ENCODE measurements around the gene HAPLN3. TPM values are rescaled to one million over a fixed set of nuclear protein-coding genes. Genes with fewer than 3 reads are reported as not detected.
"Not testable (repeated sequence)": the region's sequence is repeated elsewhere in the genome, so short reads cannot be mapped to it uniquely, and the experiment has no call there.

The HAPLN3 gene, protein sequence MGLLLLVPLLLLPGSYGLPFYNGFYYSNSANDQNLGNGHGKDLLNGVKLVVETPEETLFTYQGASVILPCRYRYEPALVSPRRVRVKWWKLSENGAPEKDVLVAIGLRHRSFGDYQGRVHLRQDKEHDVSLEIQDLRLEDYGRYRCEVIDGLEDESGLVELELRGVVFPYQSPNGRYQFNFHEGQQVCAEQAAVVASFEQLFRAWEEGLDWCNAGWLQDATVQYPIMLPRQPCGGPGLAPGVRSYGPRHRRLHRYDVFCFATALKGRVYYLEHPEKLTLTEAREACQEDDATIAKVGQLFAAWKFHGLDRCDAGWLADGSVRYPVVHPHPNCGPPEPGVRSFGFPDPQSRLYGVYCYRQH
- total RNA-seq (2021; fragmentation: NEBNext Ultra II Directional; extraction: Animal tissue kit (Norgen Biotek cat#: 25700)), result 10 to 100 TPM in 5 of 6 experiments, 1 to 10 TPM in 1; 7.8 to 17.1 (median 16.5) TPM
- long read RNA-seq, partial matches to known transcripts, result 1 of 3 reads
- long read RNA-seq, other reads (novel, unspliced or antisense), result 0 of 3 reads

DNA sequence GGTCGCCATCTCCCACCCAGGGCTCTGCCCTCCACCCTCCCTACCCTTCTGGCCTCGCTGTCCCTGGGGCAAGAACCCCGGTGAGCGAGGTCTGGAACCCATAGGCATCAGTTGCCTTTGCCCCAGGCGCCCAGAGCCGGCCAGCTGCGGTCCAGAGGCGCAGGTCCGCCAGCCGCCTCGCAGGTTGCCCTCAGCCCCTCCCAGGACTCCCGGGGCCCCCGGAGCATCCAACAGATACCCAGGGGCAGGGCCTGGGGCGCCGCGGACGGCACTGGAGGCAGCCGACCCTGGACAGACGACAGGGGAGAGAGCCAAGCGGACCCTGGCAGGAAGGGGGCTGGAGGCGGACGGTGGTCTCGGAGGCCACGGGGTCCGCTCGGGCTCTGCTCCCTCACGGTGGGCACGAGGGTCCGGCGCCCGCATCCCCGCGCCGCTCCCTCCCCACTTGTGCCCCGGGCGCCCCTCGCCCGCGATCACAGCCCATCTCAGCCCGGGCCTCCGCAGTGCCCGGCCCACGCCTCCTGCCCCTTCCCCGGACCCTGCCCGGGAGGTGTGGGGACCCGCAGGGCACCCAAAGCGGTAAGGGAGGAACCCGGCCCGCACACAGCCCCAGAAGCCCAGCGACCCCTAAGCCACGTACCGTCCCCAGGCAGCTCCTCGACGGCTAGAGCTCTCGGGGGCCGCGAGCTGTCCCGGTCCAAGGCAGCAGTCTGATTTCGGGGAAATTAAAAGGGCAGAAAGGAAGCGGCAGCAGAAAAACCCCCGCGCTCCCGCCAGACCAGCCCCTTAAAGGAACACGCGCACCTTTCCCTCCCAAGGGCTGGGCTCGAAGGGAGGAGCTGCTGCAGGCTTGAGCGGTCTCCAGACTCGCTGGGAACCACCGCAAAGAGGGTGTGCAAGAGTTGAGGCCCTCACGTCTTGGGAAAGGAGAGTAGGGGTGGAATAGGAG, at the start of gene HAPLN3:
HAPLN3 (minus strand) TSS at position 726 of the 949 bp plus-strand sequence. CDS start 8,246 bp downstream, outside the sequence.
- H3K27ac Mint-ChIP-seq, result 0 out of 2 replicates have a peak within 1 kb of the TSS, but pooled peaks have one; percentile 2
- peaks cover 6% of the 10 kb centered on the region; the same call in 1 of the 2 replicates for H3K36me3 Mint-ChIP-seq (ENCODE audit: low read depth)
- no peaks in the 10 kb centered on the region for H3K9me3 Mint-ChIP-seq
- peaks cover 33% of the 10 kb centered on the region for H3K4me1 Mint-ChIP-seq (ENCODE audit: low read depth)
- H3K4me3 Mint-ChIP-seq, result peak within 1 kb of the TSS; percentile 72
- TF ChIP-seq, protein P1, sequence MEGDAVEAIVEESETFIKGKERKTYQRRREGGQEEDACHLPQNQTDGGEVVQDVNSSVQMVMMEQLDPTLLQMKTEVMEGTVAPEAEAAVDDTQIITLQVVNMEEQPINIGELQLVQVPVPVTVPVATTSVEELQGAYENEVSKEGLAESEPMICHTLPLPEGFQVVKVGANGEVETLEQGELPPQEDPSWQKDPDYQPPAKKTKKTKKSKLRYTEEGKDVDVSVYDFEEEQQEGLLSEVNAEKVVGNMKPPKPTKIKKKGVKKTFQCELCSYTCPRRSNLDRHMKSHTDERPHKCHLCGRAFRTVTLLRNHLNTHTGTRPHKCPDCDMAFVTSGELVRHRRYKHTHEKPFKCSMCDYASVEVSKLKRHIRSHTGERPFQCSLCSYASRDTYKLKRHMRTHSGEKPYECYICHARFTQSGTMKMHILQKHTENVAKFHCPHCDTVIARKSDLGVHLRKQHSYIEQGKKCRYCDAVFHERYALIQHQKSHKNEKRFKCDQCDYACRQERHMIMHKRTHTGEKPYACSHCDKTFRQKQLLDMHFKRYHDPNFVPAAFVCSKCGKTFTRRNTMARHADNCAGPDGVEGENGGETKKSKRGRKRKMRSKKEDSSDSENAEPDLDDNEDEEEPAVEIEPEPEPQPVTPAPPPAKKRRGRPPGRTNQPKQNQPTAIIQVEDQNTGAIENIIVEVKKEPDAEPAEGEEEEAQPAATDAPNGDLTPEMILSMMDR (IDR thresholded peaks at IDR 0.05), result no peak
- DNase-seq, result no peak
- peaks cover 17% of the 10 kb centered on the region for H3K27me3 Mint-ChIP-seq (ENCODE audit: insufficient read depth)

DNA sequence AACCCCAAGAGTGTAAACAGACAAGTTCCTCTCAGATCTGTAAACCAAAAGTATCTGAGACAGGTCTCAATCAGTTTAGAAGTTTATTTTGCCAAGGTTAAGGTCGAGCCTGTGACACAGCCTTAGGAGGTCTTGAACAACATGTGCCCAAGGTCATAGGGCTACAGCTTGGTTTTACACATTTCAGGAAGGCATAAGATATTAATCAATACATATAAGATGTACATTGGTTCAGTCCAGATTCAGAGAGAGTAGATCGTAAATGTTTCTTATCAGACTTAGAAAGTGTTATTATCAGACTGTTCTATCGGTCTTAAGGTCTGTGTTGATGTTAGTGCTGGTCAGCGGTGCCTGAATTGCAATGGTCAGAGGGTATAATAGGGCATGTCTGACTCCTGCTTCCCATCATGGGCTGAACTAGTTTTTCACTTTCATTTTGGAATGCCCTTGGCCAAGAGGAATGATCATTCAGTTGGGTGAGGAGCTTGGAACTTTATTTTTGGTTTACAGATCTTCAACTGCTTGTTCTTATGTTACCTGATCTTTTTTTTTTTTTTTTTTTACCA, 44.8 kb upstream of the HAPLN3 start:
- H3K4me1 Mint-ChIP-seq (ENCODE audit: low read depth), result peaks cover 21% of the 10 kb centered on the region
- DNase-seq, result no peak
- TF ChIP-seq, protein P1 (IDR thresholded peaks at IDR 0.05), result no peak
- no peaks in the 10 kb centered on the region for H3K9me3 Mint-ChIP-seq
- no peaks in the 10 kb centered on the region for H3K36me3 Mint-ChIP-seq (ENCODE audit: low read depth)
- no peak overlapping the region for H3K27ac Mint-ChIP-seq
- peaks cover 2% of the 10 kb centered on the region; the same call in 1 of the 2 replicates for H3K27me3 Mint-ChIP-seq (ENCODE audit: insufficient read depth)
- H3K4me3 Mint-ChIP-seq, result no peak overlapping the region

DNA sequence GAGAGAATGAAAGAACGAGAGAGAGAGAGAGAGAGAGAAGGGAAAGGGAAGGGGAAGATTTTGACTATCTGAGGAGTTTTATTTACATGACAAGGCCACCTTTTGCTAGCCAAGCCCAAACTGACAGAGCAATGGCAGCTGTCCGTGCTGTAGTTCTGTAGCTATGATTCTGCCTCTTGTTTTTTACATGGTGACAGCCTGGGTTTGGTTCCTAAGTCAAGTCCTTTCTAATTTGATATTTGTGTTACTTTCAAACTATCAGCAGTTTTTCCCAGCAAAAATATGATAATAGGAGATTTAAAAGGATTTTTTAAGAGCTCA, 44.1 kb upstream of the HAPLN3 start:
- TF ChIP-seq, protein P1 (IDR thresholded peaks at IDR 0.05), result no peak
- Mint-ChIP-seq H3K27me3 (ENCODE audit: insufficient read depth) (no peaks in the 10 kb centered on the region), H3K36me3 (ENCODE audit: low read depth) (no peaks in the 10 kb centered on the region; the same call in 1 of the 2 replicates), H3K27ac (peak overlapping the region; percentile 3; the same call in 1 of the 2 replicates), H3K4me1 (ENCODE audit: low read depth) (peaks cover 21% of the 10 kb centered on the region), H3K4me3 (no peak overlapping the region), H3K9me3 (no peaks in the 10 kb centered on the region)
- DNase-seq, result no peak

DNA sequence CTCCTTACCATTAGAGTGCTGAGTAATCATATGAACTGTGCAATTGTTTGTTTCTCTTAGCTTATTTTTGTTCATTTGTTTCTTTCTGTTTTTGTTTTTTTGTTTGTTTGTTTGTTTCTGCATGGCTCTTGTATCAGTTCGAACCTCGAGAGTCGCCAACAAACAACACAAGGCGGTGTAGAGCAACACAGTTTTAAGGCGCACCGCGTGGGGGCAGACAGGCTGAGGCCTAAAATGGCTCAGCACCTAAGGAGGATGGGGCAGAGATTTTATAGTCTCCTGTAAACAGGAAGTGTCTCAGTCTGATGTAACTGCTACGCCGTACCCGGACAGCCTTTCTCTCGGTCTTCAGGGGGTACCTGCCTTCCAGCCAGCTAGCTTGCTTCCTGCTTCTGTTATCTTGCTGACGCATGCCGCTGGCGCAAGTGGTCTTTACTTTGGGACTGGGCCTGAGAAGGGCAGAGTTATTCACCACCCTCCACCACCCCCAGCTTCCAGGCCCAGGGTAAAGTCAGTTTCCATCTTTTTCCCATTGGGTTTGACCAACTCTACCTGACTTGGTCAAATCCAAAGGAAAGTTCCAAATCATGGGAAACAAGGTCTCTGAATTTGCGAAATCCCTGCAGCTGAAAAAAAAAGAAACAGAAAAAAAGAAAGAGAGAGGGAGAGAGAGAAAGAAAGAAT, 43.6 kb upstream of the HAPLN3 start:
- H3K36me3 Mint-ChIP-seq (ENCODE audit: low read depth), result no peaks in the 10 kb centered on the region; the same call in 1 of the 2 replicates
- no peaks in the 10 kb centered on the region for H3K27me3 Mint-ChIP-seq (ENCODE audit: insufficient read depth)
- H3K9me3 Mint-ChIP-seq, result peaks cover 3% of the 10 kb centered on the region; the same call in 1 of the 2 replicates
- no peak for DNase-seq
- TF ChIP-seq, protein P1 (IDR thresholded peaks at IDR 0.05), result no peak
- H3K27ac Mint-ChIP-seq, result peak overlapping the region; percentile 36
- no peak overlapping the region for H3K4me3 Mint-ChIP-seq
- H3K4me1 Mint-ChIP-seq (ENCODE audit: low read depth), result peaks cover 21% of the 10 kb centered on the region

DNA sequence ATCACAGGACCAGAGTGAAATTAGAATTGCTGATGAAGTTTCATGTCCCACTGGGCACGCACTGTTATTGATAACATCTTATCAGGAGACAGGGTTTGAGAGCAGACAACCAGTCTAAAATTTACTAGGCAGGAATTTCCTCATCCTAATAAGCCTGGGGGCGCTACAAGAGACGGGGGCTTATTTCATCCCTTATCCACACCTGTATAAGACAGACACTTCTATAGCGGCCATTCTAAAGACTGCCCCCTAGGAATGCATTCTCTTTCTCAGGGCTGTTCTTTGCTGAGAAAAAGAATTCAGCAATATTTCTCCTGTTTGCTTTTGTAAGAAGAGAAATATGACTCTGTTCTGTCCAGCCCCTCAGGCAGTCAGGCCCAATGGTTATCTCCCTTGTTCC, 39.1 kb upstream of the HAPLN3 start:
- not testable (repeated sequence) for H3K9me3 Mint-ChIP-seq; H3K27me3 Mint-ChIP-seq (ENCODE audit: insufficient read depth)

More for the DNA sequence above, 39.1 kb upstream of the HAPLN3 start:
- H3K4me3 Mint-ChIP-seq; H3K27ac Mint-ChIP-seq; H3K36me3 Mint-ChIP-seq (ENCODE audit: low read depth); DNase-seq: not testable (repeated sequence)
- H3K4me1 Mint-ChIP-seq (ENCODE audit: low read depth), result peaks cover 42% of the 10 kb centered on the region

All from HFFc6 (cell line).